Measurements from ENCODE around the gene PCED1A. TPM values are rescaled to one million over a fixed set of nuclear protein-coding genes. Genes with fewer than 3 reads are reported as not detected.
"Not testable (repeated sequence)": the region's sequence is repeated elsewhere in the genome, so short reads cannot be mapped to it uniquely, and the experiment has no call there.

PCED1A gene
- total RNA-seq, 1 experiment from 2014 or later = 42.1 TPM

DNA sequence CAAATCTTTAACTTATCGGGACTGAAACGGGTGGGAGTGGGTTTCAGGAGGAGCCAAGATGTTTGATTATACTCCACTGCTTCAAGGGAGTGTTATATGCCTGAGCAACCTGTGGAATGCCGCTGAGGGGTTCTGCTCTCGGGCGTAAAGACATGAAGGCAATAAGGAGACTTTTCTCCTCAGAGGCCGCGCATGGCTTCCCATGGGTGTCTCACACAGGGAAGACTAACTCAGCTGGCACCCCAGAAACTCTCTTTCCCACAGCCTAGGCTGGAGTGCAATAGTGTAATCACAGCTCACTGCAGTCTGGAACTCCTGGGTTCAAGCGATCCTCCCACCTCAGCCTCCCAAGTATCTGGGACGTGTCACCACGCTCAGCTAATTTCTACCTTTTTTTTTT is 30.8 kb downstream of the PCED1A start:
- DNase-seq (ENCODE audit: unreplicated experiment) = no peak
- Mint-ChIP-seq H3K27me3 (ENCODE audit: insufficient read depth, unreplicated experiment) (peaks cover 13% of the 10 kb centered on the region), H3K27ac (ENCODE audit: low read depth, unreplicated experiment) (no peak overlapping the region), H3K36me3 (ENCODE audit: insufficient read depth, unreplicated experiment) (no peaks in the 10 kb centered on the region), H3K9me3 (ENCODE audit: unreplicated experiment) (peaks cover 17% of the 10 kb centered on the region), H3K4me3 (ENCODE audit: unreplicated experiment) (no peak overlapping the region), H3K4me1 (ENCODE audit: insufficient read depth, unreplicated experiment) (peaks cover 6% of the 10 kb centered on the region)
- no TSS peak for BruUV-seq (replicated peaks)
- ChIA-PET POLR2A (no interaction called here), CTCF (interaction anchor here (0.5 to 0.7 kb wide), 3 partner anchors 93 to 1136 kb away, joined by 3 to 7 read pairs (median 4); no protein-coding TSS in a partner anchor)
- intact Hi-C loops (cut with micrococcal nuclease) = no loop called here
- TF ChIP-seq, protein P1, sequence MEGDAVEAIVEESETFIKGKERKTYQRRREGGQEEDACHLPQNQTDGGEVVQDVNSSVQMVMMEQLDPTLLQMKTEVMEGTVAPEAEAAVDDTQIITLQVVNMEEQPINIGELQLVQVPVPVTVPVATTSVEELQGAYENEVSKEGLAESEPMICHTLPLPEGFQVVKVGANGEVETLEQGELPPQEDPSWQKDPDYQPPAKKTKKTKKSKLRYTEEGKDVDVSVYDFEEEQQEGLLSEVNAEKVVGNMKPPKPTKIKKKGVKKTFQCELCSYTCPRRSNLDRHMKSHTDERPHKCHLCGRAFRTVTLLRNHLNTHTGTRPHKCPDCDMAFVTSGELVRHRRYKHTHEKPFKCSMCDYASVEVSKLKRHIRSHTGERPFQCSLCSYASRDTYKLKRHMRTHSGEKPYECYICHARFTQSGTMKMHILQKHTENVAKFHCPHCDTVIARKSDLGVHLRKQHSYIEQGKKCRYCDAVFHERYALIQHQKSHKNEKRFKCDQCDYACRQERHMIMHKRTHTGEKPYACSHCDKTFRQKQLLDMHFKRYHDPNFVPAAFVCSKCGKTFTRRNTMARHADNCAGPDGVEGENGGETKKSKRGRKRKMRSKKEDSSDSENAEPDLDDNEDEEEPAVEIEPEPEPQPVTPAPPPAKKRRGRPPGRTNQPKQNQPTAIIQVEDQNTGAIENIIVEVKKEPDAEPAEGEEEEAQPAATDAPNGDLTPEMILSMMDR (IDR thresholded peaks at IDR 0.05; ENCODE audit: unreplicated experiment) = no peak

DNA sequence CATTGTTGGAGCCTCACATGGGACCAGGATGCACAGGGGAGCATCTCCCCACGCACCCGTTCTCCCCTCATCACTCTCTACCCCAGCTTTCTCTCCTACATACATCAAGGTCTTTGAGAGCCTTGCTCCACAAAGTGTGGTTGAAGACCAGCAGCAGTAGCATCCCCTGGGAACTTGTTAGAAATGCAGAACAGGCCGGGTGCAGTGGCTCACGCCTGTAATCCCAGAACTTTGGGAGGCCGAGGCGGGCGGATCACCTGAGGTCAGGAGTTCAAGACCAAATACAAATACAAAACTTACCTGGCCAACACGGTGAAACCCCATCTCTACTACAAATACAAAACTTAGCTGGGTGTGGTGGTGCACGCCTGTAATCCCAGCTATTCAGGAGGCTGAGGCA is 32.5 kb downstream of the PCED1A start:
- CTCF ChIA-PET; H3K4me1 Mint-ChIP-seq (ENCODE audit: insufficient read depth, unreplicated experiment); DNase-seq (ENCODE audit: unreplicated experiment); intact Hi-C loops (cut with micrococcal nuclease); H3K27ac Mint-ChIP-seq (ENCODE audit: low read depth, unreplicated experiment); BruUV-seq (replicated peaks); POLR2A ChIA-PET; H3K4me3 Mint-ChIP-seq (ENCODE audit: unreplicated experiment); H3K36me3 Mint-ChIP-seq (ENCODE audit: insufficient read depth, unreplicated experiment): not testable (repeated sequence)
- peaks cover 14% of the 10 kb centered on the region for H3K27me3 Mint-ChIP-seq (ENCODE audit: insufficient read depth, unreplicated experiment)
- H3K9me3 Mint-ChIP-seq (ENCODE audit: unreplicated experiment) = peaks cover 17% of the 10 kb centered on the region

DNA sequence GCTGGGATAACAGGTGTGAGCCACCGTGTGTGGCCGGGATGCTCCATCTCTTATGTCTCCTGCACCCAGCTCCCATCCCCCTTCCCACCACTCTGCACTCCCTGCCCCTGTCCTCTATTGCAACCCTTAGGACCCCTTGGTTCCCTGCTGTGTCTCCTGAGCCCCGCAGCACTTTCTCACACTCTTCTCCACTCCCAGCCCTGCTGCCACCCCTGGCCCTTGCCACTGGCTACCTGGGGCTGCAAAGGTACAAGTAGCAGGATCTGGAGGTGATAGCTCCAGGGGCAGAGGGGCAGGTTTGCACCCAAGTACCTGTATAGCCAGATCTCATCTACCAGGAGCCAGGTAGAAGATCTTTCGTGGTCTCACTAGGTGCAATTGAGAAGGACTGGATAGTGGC is 33.4 kb downstream of the PCED1A start:
- H3K36me3 Mint-ChIP-seq (ENCODE audit: insufficient read depth, unreplicated experiment) = no peaks in the 10 kb centered on the region
- BruUV-seq (replicated peaks) = no TSS peak

DNA sequence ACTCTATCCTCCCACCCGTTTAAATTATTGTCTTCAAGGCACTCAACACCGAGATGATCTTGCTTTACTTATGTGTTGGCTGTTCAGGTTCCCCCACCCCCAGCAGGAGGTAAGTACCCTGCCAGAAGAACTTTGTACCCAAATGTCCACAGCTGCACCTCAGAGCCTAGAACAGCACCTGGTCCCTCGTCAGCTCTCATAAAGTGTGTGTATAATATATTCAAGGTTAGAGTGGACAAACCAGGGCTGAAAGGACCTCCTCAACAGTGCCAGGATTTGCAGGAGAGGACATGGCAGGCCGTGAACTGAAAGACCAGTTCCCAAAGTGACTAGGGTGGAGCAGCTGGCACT is 34.1 kb downstream of the PCED1A start:
- POLR2A ChIA-PET = no interaction called here
- no peak for DNase-seq (ENCODE audit: unreplicated experiment)
- intact Hi-C loops (cut with micrococcal nuclease) = no loop called here
- peaks cover 3% of the 10 kb centered on the region for H3K9me3 Mint-ChIP-seq (ENCODE audit: unreplicated experiment)
- BruUV-seq (replicated peaks) = no TSS peak
- no peaks in the 10 kb centered on the region for H3K36me3 Mint-ChIP-seq (ENCODE audit: insufficient read depth, unreplicated experiment)
- H3K27ac Mint-ChIP-seq (ENCODE audit: low read depth, unreplicated experiment) = no peak overlapping the region
- peaks cover 30% of the 10 kb centered on the region for H3K27me3 Mint-ChIP-seq (ENCODE audit: insufficient read depth, unreplicated experiment)
- CTCF ChIA-PET = no interaction called here
- TF ChIP-seq, protein P1 (IDR thresholded peaks at IDR 0.05; ENCODE audit: unreplicated experiment) = no peak
- no peak overlapping the region for H3K4me3 Mint-ChIP-seq (ENCODE audit: unreplicated experiment)
- no peaks in the 10 kb centered on the region for H3K4me1 Mint-ChIP-seq (ENCODE audit: insufficient read depth, unreplicated experiment)

More for the DNA sequence above, 33.4 kb downstream of the PCED1A start:
- ChIA-PET POLR2A (no interaction called here), CTCF (interaction anchor here (0.5 kb wide), 1 partner anchor 12 kb away, joined by 3 read pairs; no protein-coding TSS in a partner anchor)
- no peak for DNase-seq (ENCODE audit: unreplicated experiment)
- H3K27ac Mint-ChIP-seq (ENCODE audit: low read depth, unreplicated experiment) = no peak overlapping the region
- TF ChIP-seq, protein P1 (IDR thresholded peaks at IDR 0.05; ENCODE audit: unreplicated experiment) = no peak
- H3K4me3 Mint-ChIP-seq (ENCODE audit: unreplicated experiment) = no peak overlapping the region
- H3K27me3 Mint-ChIP-seq (ENCODE audit: insufficient read depth, unreplicated experiment) = peaks cover 23% of the 10 kb centered on the region
- H3K9me3 Mint-ChIP-seq (ENCODE audit: unreplicated experiment) = peaks cover 10% of the 10 kb centered on the region
- H3K4me1 Mint-ChIP-seq (ENCODE audit: insufficient read depth, unreplicated experiment) = no peaks in the 10 kb centered on the region
- intact Hi-C loops (cut with micrococcal nuclease) = no loop called here
